ENCODE results near the gene RNF20. TPM values are rescaled to one million over a fixed set of nuclear protein-coding genes. Genes with fewer than 3 reads are reported as not detected.

The RNF20 gene
- total RNA-seq, 4 donors from 2014 or later, result 26.6 to 34.4 (median 29.7) TPM

- intact Hi-C loops (cut with DNase I; ENCODE audit: low total_unique reads), result no loop called here
- H3K27me3 ChIP-seq, result no peaks in the 10 kb centered on the region
- in situ Hi-C loops (cut with MboI; ENCODE audit: low sequenced_read_pairs in 4 of 4), result no loop called here
Observed at GRCh38 chr9:101561740-101562139, 28.1 kb downstream of the RNF20 start.

GRCh38 chr9:101562966-101563365 is 29.3 kb downstream of the RNF20 start:
- peaks cover 0 to 3% (median 0%) of the 10 kb centered on the region in 3 donors for H3K9me3 ChIP-seq
- no peaks in the 10 kb centered on the region for H3K27me3 ChIP-seq
- H3K36me3 ChIP-seq, result peaks cover 0 to 81% of the 10 kb centered on the region in 2 donors
- DNase-seq (no peak), ATAC-seq (no peak)
- H3K4me1 ChIP-seq, result no peaks in the 10 kb centered on the region
- TF ChIP-seq CTCF (IDR thresholded peaks at IDR 0.05 in 4 of 5, conservative IDR thresholded peaks at IDR 0.05 in 1 of 5) (no peak), POLR2A (IDR thresholded peaks at IDR 0.05) (no peak)
- in situ Hi-C loops (cut with MboI; ENCODE audit: low sequenced_read_pairs in 4 of 4), result no loop called here
- intact Hi-C loops (cut with DNase I; ENCODE audit: low total_unique reads), result no loop called here
- H3K27ac ChIP-seq, result no peak overlapping the region
- H3K4me3 ChIP-seq, result no peak overlapping the region

More at GRCh38 chr9:101561740-101562139, 28.1 kb downstream of the RNF20 start:
- no peak overlapping the region for H3K27ac ChIP-seq
- peaks cover 0 to 3% (median 0%) of the 10 kb centered on the region in 3 donors for H3K9me3 ChIP-seq
- ATAC-seq (no peak), DNase-seq (no peak)
- H3K36me3 ChIP-seq, result peaks cover 0 to 94% of the 10 kb centered on the region in 2 donors
- H3K4me1 ChIP-seq, result no peaks in the 10 kb centered on the region
- H3K4me3 ChIP-seq, result no peak overlapping the region
- TF ChIP-seq POLR2A (IDR thresholded peaks at IDR 0.05) (no peak), CTCF (IDR thresholded peaks at IDR 0.05 in 4 of 5, conservative IDR thresholded peaks at IDR 0.05 in 1 of 5) (no peak)

GRCh38 chr9:101564252-101564651 is 30.6 kb downstream of the RNF20 start:
- Histone ChIP-seq H3K27ac (no peak overlapping the region), H3K4me1 (no peaks in the 10 kb centered on the region), H3K36me3 (peaks cover 0 to 72% of the 10 kb centered on the region in 2 donors), H3K27me3 (no peaks in the 10 kb centered on the region), H3K9me3 (no peaks in the 10 kb centered on the region), H3K4me3 (no peak overlapping the region)
- intact Hi-C loops (cut with DNase I; ENCODE audit: low total_unique reads), result no loop called here
- no peak for ATAC-seq
- DNase-seq, result no peak
- in situ Hi-C loops (cut with MboI; ENCODE audit: low sequenced_read_pairs in 4 of 4), result no loop called here
- TF ChIP-seq POLR2A (IDR thresholded peaks at IDR 0.05) (no peak), CTCF (IDR thresholded peaks at IDR 0.05 in 4 of 5, conservative IDR thresholded peaks at IDR 0.05 in 1 of 5) (no peak)

GRCh38 chr9:101566904-101567724 is 33.5 kb downstream of the RNF20 start:
- Histone ChIP-seq H3K4me3 (no peak overlapping the region), H3K9me3 (no peaks in the 10 kb centered on the region), H3K27me3 (no peaks in the 10 kb centered on the region), H3K4me1 (no peaks in the 10 kb centered on the region), H3K36me3 (peaks cover 0 to 57% of the 10 kb centered on the region in 2 donors), H3K27ac (no peak overlapping the region)
- TF ChIP-seq CTCF (IDR thresholded peaks at IDR 0.05 in 4 of 5, conservative IDR thresholded peaks at IDR 0.05 in 1 of 5), result peak in 1 of 5 experiments; percentile 4
- TF ChIP-seq POLR2A (IDR thresholded peaks at IDR 0.05), result no peak
- intact Hi-C loops (cut with DNase I; ENCODE audit: low total_unique reads) (no loop called here), in situ Hi-C loops (cut with MboI; ENCODE audit: low sequenced_read_pairs in 4 of 4) (no loop called here)
- ATAC-seq (no peak), DNase-seq (no peak)

Measured in gastrocnemius medialis (tissue), 4 donors.